Measurements from ENCODE around the gene SH3BP4.

Gene SH3BP4

DNA sequence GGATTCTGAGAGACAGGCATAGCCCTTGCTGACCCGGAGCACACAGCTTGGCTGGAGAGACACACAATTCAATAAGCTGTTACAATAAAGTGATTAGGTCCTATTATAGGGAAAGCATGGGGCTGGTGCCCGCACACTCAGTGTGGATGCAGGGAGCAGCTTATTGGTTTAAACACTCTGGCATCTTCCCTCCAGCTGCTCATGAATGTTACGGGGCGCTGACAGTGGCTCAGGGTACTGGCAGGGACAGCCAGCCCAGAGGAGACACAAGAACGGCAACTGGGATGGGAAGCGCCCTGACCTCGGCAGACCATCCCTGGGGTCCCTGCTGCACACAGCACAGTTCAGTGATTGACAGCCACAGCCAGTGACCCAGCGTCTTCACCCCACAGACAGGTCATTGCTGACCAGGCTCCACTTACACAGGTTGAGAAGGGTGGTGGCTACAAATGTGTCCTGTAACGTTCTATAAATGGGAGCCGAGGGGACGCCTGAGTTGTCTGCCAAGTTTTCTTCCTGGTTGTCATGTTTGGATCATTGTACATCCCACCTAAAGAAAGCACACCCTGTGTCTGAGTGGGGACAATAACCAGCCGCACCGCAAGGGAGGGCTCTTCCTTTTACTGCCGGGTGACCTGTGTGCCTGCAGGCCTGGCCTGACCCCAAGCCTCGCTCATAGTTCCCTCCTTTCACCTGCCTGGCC lies 60.3 kb downstream of the SH3BP4 start:
- TF ChIP-seq POLR2AphosphoS5 (IDR thresholded peaks at IDR 0.05; ENCODE audit: low read depth, low read length) = no peak
- TF ChIP-seq, protein P1, sequence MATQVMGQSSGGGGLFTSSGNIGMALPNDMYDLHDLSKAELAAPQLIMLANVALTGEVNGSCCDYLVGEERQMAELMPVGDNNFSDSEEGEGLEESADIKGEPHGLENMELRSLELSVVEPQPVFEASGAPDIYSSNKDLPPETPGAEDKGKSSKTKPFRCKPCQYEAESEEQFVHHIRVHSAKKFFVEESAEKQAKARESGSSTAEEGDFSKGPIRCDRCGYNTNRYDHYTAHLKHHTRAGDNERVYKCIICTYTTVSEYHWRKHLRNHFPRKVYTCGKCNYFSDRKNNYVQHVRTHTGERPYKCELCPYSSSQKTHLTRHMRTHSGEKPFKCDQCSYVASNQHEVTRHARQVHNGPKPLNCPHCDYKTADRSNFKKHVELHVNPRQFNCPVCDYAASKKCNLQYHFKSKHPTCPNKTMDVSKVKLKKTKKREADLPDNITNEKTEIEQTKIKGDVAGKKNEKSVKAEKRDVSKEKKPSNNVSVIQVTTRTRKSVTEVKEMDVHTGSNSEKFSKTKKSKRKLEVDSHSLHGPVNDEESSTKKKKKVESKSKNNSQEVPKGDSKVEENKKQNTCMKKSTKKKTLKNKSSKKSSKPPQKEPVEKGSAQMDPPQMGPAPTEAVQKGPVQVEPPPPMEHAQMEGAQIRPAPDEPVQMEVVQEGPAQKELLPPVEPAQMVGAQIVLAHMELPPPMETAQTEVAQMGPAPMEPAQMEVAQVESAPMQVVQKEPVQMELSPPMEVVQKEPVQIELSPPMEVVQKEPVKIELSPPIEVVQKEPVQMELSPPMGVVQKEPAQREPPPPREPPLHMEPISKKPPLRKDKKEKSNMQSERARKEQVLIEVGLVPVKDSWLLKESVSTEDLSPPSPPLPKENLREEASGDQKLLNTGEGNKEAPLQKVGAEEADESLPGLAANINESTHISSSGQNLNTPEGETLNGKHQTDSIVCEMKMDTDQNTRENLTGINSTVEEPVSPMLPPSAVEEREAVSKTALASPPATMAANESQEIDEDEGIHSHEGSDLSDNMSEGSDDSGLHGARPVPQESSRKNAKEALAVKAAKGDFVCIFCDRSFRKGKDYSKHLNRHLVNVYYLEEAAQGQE (IDR thresholded peaks at IDR 0.05; ENCODE audit: insufficient read depth in 1 of 2, low read depth in 2 of 2, low read length in 2 of 2) = no peak
- TF ChIP-seq TAF1 (IDR thresholded peaks at IDR 0.05; ENCODE audit: borderline replicate concordance, insufficient read depth, low read length) = no peak
- TF ChIP-seq SIN3A (IDR thresholded peaks at IDR 0.05; ENCODE audit: borderline replicate concordance, insufficient read depth, low read length) = no peak

DNA sequence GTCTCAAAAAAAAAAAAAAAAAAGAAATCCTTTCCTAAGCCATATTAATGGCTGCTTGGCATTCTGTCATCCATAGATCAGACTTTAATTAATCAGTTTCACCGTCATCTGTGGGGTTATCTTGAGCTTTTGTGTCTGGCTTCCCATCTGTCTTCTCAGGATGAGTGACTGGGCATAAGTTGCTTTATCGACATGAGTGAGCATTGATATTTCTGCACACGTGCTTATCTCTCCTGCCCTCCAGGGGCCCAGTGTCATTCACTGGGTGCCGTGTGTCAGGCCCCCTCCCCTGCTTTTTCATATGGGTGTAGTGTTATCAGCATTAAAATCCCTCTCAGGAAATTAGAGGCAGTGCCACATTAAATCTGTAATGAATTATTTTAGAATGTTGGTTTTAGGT lies 65.6 kb downstream of the SH3BP4 start:
- TF ChIP-seq POLR2AphosphoS5 (IDR thresholded peaks at IDR 0.05; ENCODE audit: low read depth, low read length) (no peak), SIN3A (IDR thresholded peaks at IDR 0.05; ENCODE audit: borderline replicate concordance, insufficient read depth, low read length) (no peak), FOXP2 (optimal IDR thresholded peaks at IDR 0.05; ENCODE audit: borderline replicate concordance, extremely low read depth, extremely low read length, insufficient read depth) (no peak), TAF1 (IDR thresholded peaks at IDR 0.05; ENCODE audit: borderline replicate concordance, insufficient read depth, low read length) (no peak)
- TF ChIP-seq, protein P1 (IDR thresholded peaks at IDR 0.05; ENCODE audit: insufficient read depth in 1 of 2, low read depth in 2 of 2, low read length in 2 of 2) = no peak

DNA sequence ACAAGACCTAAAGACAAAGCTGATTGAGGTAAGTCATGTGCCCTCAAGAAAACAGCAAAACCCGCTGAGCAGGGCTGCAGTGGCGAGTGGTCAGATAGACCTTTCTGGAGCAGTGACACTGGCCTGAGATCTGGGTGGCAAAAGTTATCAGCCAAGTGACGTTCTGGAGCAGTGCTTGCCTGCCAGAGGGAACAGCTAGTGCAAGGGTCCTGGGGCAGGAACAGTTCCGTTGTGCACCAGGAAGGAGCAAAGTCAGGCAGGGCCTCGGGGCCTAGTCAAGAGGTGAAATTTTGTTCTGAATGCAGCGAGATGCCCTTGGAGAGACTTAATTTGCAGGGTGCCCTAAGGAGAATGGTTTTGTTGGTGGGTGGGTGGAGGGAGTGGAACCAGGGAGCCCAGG lies 67.0 kb downstream of the SH3BP4 start:
- TF ChIP-seq SIN3A (IDR thresholded peaks at IDR 0.05; ENCODE audit: borderline replicate concordance, insufficient read depth, low read length) (no peak), POLR2AphosphoS5 (IDR thresholded peaks at IDR 0.05; ENCODE audit: low read depth, low read length) (no peak), FOXP2 (optimal IDR thresholded peaks at IDR 0.05; ENCODE audit: borderline replicate concordance, extremely low read depth, extremely low read length, insufficient read depth) (no peak), TAF1 (IDR thresholded peaks at IDR 0.05; ENCODE audit: borderline replicate concordance, insufficient read depth, low read length) (no peak)
- TF ChIP-seq, protein P1 (IDR thresholded peaks at IDR 0.05; ENCODE audit: insufficient read depth in 1 of 2, low read depth in 2 of 2, low read length in 2 of 2) = no peak

DNA sequence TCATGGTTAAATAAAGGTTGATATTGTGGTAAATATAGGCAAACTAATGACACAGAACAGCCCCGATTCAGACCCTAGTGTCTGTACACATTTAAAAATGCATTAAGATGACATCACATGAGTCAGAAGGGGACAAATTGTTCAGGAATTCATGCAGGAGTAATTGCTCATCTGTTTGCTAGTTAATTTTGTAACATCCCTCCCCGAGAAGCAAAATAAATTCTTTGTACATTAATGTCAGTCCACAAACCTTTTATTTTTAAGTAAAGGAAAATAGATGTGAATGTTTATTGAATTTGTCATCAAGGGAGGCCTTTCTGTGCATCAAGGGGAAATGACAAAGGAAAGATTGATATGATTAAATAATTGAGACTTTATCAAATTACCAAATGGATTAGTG lies 69.9 kb downstream of the SH3BP4 start:
- TF ChIP-seq TAF1 (IDR thresholded peaks at IDR 0.05; ENCODE audit: borderline replicate concordance, insufficient read depth, low read length) (no peak), SIN3A (IDR thresholded peaks at IDR 0.05; ENCODE audit: borderline replicate concordance, insufficient read depth, low read length) (no peak), FOXP2 (optimal IDR thresholded peaks at IDR 0.05; ENCODE audit: borderline replicate concordance, extremely low read depth, extremely low read length, insufficient read depth) (no peak), POLR2AphosphoS5 (IDR thresholded peaks at IDR 0.05; ENCODE audit: low read depth, low read length) (no peak)
- TF ChIP-seq, protein P1 (IDR thresholded peaks at IDR 0.05; ENCODE audit: insufficient read depth in 1 of 2, low read depth in 2 of 2, low read length in 2 of 2) = no peak
